Tibial nerve (tissue), 4 donors: Measurements from ENCODE around the gene NOC4L. TPM values are rescaled to one million over a fixed set of nuclear protein-coding genes. Genes with fewer than 3 reads are reported as not detected.

Source experiments
- DNase-seq, 2 donors: peaks; one replicate each; pipeline ENCODE4 v3.0.0-alpha.2; 2019; ENCODE audit warnings: low spot score in 2 of 2
- H3K27ac ChIP-seq, 4 donors: fragments of 200-600 bp; sonication (generic) in 3 of 4; one replicate each; pipeline ENCODE4 v1.5.1; 2017 to 2019; ENCODE audit warnings: mild to moderate bottlenecking in 1 of 4
- H3K27me3 ChIP-seq, 2 donors: fragments of 200-600 bp; sonication (generic) in 1 of 2; one replicate each; pipeline versions ENCODE4 v1.5.1 to v1.6.0; 2017 to 2019
- H3K36me3 ChIP-seq, 3 donors: fragments of 200-600 bp; sonication (generic); one replicate each; pipeline ENCODE4 v1.5.1; 2018 to 2019
- H3K4me1 ChIP-seq, 4 donors: fragments of 200-600 bp; sonication (generic) in 3 of 4; one replicate each; pipeline ENCODE4 v1.5.1; 2017 to 2019
- H3K4me3 ChIP-seq, 4 donors: fragments of 200-600 bp; sonication (generic) in 3 of 4; one replicate each; pipeline ENCODE4 v1.5.1; 2017 to 2019; ENCODE audit warnings: mild to moderate bottlenecking in 1 of 4, moderate library complexity in 1 of 4
- H3K9me3 ChIP-seq, 4 donors: fragments of 200-600 bp; sonication (generic) in 3 of 4; one replicate each; pipeline ENCODE4 v1.5.1; 2017 to 2019
- CTCF ChIP-seq, 5 experiments: fragments of 200-600 bp in 3 of 5; fragments of 450-650 bp in 2 of 5; sonication (generic) in 3 of 5; IDR thresholded peaks; one replicate each; pipeline ENCODE4 v1.5.1; 2016 to 2019; ENCODE audit warnings: antibody characterized with exemption in 5 of 5, mild to moderate bottlenecking in 3 of 5, moderate library complexity in 2 of 5
- EP300 ChIP-seq, 2 donors: sonication (generic); formaldehyde crosslinking; IDR thresholded peaks; one replicate each; pipeline ENCODE4 v1.6.1; 2017; ENCODE audit warnings: antibody characterized with exemption in 2 of 2, mild to moderate bottlenecking in 1 of 2
- POLR2A ChIP-seq, 2 donors: fragments of 450-650 bp; IDR thresholded peaks; one replicate each; pipeline ENCODE4 v1.6.1; 2017; ENCODE audit warnings: antibody characterized with exemption in 2 of 2, mild to moderate bottlenecking in 2 of 2, moderate library complexity in 2 of 2
- WGBS, 2 donors: methylation state at CpG; one replicate each; pipeline ENCODE4 v1.1.5; 2018; 5-methylcytosine and 5-hydroxymethylcytosine counted together
- total RNA-seq, 4 donors: library from RNA; depleted of rRNA; stranded (reverse); fragments of >200 nt; gene quantifications; one replicate each; pipeline ENCODE4 v1.1.0, GENCODE V29; 2016

Gene NOC4L
- total RNA-seq, 4 donors from 2014 or later: 8.2 to 24.9 (median 17.0) TPM

GRCh38 chr12:132167611-132168310 lies 23.5 kb downstream of the NOC4L start:
- peaks cover 0 to 40% of the 10 kb centered on the region in 2 donors for H3K27me3 ChIP-seq
- no peak overlapping the region for H3K27ac ChIP-seq
- H3K9me3 ChIP-seq: no peaks in the 10 kb centered on the region
- H3K36me3 ChIP-seq: no peaks in the 10 kb centered on the region
- peaks cover 0 to 15% (median 7%) of the 10 kb centered on the region in 4 donors for H3K4me1 ChIP-seq
- no peak for DNase-seq
- 67 to 69% methylated on average over 30 of the region's 30 CpGs for WGBS, 2 donors
- TF ChIP-seq CTCF (IDR thresholded peaks at IDR 0.05) (no peak), EP300 (IDR thresholded peaks at IDR 0.05) (no peak)
- H3K4me3 ChIP-seq: no peak overlapping the region

GRCh38 chr12:132168311-132169031 lies 24.2 kb downstream of the NOC4L start:
- no peak for TF ChIP-seq POLR2A (IDR thresholded peaks at IDR 0.05)
- no peak for TF ChIP-seq CTCF (IDR thresholded peaks at IDR 0.05)
- no peak for TF ChIP-seq EP300 (IDR thresholded peaks at IDR 0.05)
- WGBS, 2 donors: 70 to 79% methylated on average over 12 to 29 of the region's 31 CpGs
- H3K4me3 ChIP-seq: no peak overlapping the region
- no peaks in the 10 kb centered on the region for H3K9me3 ChIP-seq
- peaks cover 0 to 46% of the 10 kb centered on the region in 2 donors for H3K27me3 ChIP-seq
- DNase-seq: no peak
- peaks cover 0 to 8% (median under 1%) of the 10 kb centered on the region in 4 donors for H3K4me1 ChIP-seq
- no peak overlapping the region for H3K27ac ChIP-seq
- no peaks in the 10 kb centered on the region for H3K36me3 ChIP-seq

- 62 to 80% methylated on average over 13 to 15 of the region's 17 CpGs for WGBS, 2 donors
- peaks cover 0 to 1% (median 0%) of the 10 kb centered on the region in 4 donors for H3K9me3 ChIP-seq
- H3K4me1 ChIP-seq: peaks cover 0 to 4% (median 0%) of the 10 kb centered on the region in 4 donors
- H3K27me3 ChIP-seq: peaks cover 0 to 55% of the 10 kb centered on the region in 2 donors
- TF ChIP-seq EP300 (IDR thresholded peaks at IDR 0.05): no peak
- TF ChIP-seq POLR2A (IDR thresholded peaks at IDR 0.05): no peak
- no peak for TF ChIP-seq CTCF (IDR thresholded peaks at IDR 0.05)
- DNase-seq: no peak
- H3K36me3 ChIP-seq: no peaks in the 10 kb centered on the region
- no peak overlapping the region for H3K27ac ChIP-seq
- no peak overlapping the region for H3K4me3 ChIP-seq
Measured at GRCh38 chr12:132169376-132169775, 25.1 kb downstream of the NOC4L start.

- no peak overlapping the region for H3K4me3 ChIP-seq
- no peak for TF ChIP-seq POLR2A (IDR thresholded peaks at IDR 0.05)
- TF ChIP-seq EP300 (IDR thresholded peaks at IDR 0.05): no peak
- no peak for TF ChIP-seq CTCF (IDR thresholded peaks at IDR 0.05)
- no peak overlapping the region for H3K27ac ChIP-seq
- WGBS, 2 donors: 38 to 45% methylated on average over 15 to 16 of the region's 16 CpGs
- peaks cover 0 to 4% (median 0%) of the 10 kb centered on the region in 4 donors for H3K4me1 ChIP-seq
- peaks cover 0 to 63% of the 10 kb centered on the region in 2 donors for H3K27me3 ChIP-seq
- peaks cover 0 to 4% (median 0%) of the 10 kb centered on the region in 4 donors for H3K9me3 ChIP-seq
- H3K36me3 ChIP-seq: no peaks in the 10 kb centered on the region
- DNase-seq: no peak
Measured at GRCh38 chr12:132170094-132170636, 25.9 kb downstream of the NOC4L start.
